OCI-LY1 (cell line): ENCODE data around the gene EVPLL.

Source experiments
- H2AFZ ChIP-seq: fragments of 200-600 bp; sonication (generic), shearing (Covaris generic); 2 replicates; pipeline ENCODE4 v1.6.0; 2014; ENCODE audit warnings: antibody characterized with exemption, mild to moderate bottlenecking, low read length
- H3F3A ChIP-seq: fragments of 200-600 bp; sonication (generic), shearing (Covaris generic); 2 replicates; pipeline ENCODE4 v1.6.0; 2014; ENCODE audit warnings: mild to moderate bottlenecking, antibody characterized with exemption, low read length, moderate library complexity; ENCODE audit not compliant: insufficient read depth
- H3K27ac ChIP-seq: fragments of 200-600 bp; sonication (generic); 2 replicates; pipeline ENCODE4 v1.5.1; 2014; ENCODE audit warnings: low read length, mixed run types, mild to moderate bottlenecking, low read depth; ENCODE audit not compliant: poor library complexity, severe bottlenecking
- H3K27me3 ChIP-seq: fragments of 200-600 bp; sonication (generic); 2 replicates; pipeline ENCODE4 v1.6.0; 2014; ENCODE audit warnings: antibody characterized with exemption, mild to moderate bottlenecking, low read length, moderate library complexity; ENCODE audit not compliant: insufficient read depth
- H3K36me3 ChIP-seq: fragments of 200-600 bp; sonication (generic); 2 replicates; pipeline ENCODE4 v1.6.1; 2014; ENCODE audit warnings: mild to moderate bottlenecking, antibody characterized with exemption, low read length, moderate library complexity, mixed read lengths; ENCODE audit not compliant: insufficient read depth
- H3K4me1 ChIP-seq: fragments of 200-600 bp; sonication (generic); 2 replicates; pipeline ENCODE4 v1.5.1; 2014; ENCODE audit warnings: mild to moderate bottlenecking, low read length, moderate library complexity; ENCODE audit not compliant: insufficient read depth, severe bottlenecking
- H3K4me2 ChIP-seq: fragments of 200-600 bp; sonication (generic), shearing (Covaris generic); 2 replicates; pipeline ENCODE4 v1.6.1; 2014; ENCODE audit warnings: low read length
- H3K4me3 ChIP-seq: fragments of 200-600 bp; sonication (generic); 2 replicates; pipeline ENCODE4 v1.5.1; 2014; ENCODE audit warnings: low read length, low read depth, mild to moderate bottlenecking, mixed read lengths; ENCODE audit not compliant: poor library complexity, severe bottlenecking
- H3K79me2 ChIP-seq: fragments of 200-600 bp; shearing (Covaris generic); 2 replicates; pipeline ENCODE4 v1.6.1; 2016; ENCODE audit warnings: mixed run types, low read length, mixed read lengths; ENCODE audit not compliant: insufficient read depth
- H3K9ac ChIP-seq: fragments of 200-600 bp; sonication (generic), shearing (Covaris generic); 2 replicates; pipeline ENCODE4 v1.6.1; 2014; ENCODE audit warnings: mild to moderate bottlenecking, low read length, mixed read lengths
- H3K9me2 ChIP-seq: fragments of 200-600 bp; sonication (generic), shearing (Covaris generic); 2 replicates; pipeline ENCODE4 v1.6.1; 2014; ENCODE audit warnings: low read depth, mild to moderate bottlenecking, low read length, mixed read lengths
- H3K9me3 ChIP-seq: fragments of 200-600 bp; shearing (Covaris generic); 2 replicates; pipeline ENCODE4 v1.6.1; 2014; ENCODE audit warnings: low read length, mixed read lengths
- H4K20me1 ChIP-seq: fragments of 200-600 bp; sonication (generic), shearing (Covaris generic); 2 replicates; pipeline ENCODE4 v1.6.0; 2016; ENCODE audit warnings: mild to moderate bottlenecking, low read length; ENCODE audit not compliant: insufficient read depth
- CTCF ChIP-seq: fragments of 200-600 bp; sonication (generic), shearing (Covaris generic); IDR thresholded peaks from 2 replicates; pipeline ENCODE4 v1.5.1; 2017; ENCODE audit warnings: mild to moderate bottlenecking, antibody characterized with exemption, low read length, moderate library complexity, mixed read lengths
- EZH2 ChIP-seq: fragments of 200-600 bp; sonication (generic), shearing (Covaris generic); IDR thresholded peaks from 2 replicates; pipeline ENCODE4 v1.8.0; 2017; ENCODE audit warnings: borderline replicate concordance, mixed run types, mild to moderate bottlenecking, antibody characterized with exemption, low read length, moderate library complexity, mixed read lengths

The EVPLL gene

GRCh38 chr17:18361837-18362697 lies 15.5 kb upstream of the EVPLL start:
- no peak overlapping the region for H2AFZ ChIP-seq
- H3K9me2 ChIP-seq: no peaks in the 10 kb centered on the region
- TF ChIP-seq CTCF: no peak
- no peak for TF ChIP-seq EZH2
- peak overlapping the region; percentile 31 for H3K27ac ChIP-seq
- H3K9ac ChIP-seq: peak overlapping the region; percentile 80
- no peaks in the 10 kb centered on the region for H3K27me3 ChIP-seq
- H3K4me1 ChIP-seq: peaks cover 11% of the 10 kb centered on the region
- H3K4me2 ChIP-seq: peak overlapping the region; percentile 97
- H3K9me3 ChIP-seq: no peaks in the 10 kb centered on the region
- no peaks in the 10 kb centered on the region for H3F3A ChIP-seq
- no peaks in the 10 kb centered on the region for H4K20me1 ChIP-seq
- peaks cover 26% of the 10 kb centered on the region; the same call in 1 of the 2 replicates for H3K36me3 ChIP-seq
- H3K4me3 ChIP-seq: peak overlapping the region; percentile 71
- H3K79me2 ChIP-seq: peaks cover 16% of the 10 kb centered on the region

- H3K36me3 ChIP-seq: peaks cover 20% of the 10 kb centered on the region; the same call in 1 of the 2 replicates
Measured at GRCh38 chr17:18362698-18363100, 14.9 kb upstream of the EVPLL start.

More at GRCh38 chr17:18362698-18363100, 14.9 kb upstream of the EVPLL start:
- no peak overlapping the region for H2AFZ ChIP-seq
- peaks cover 16% of the 10 kb centered on the region for H3K79me2 ChIP-seq
- H3K9me2 ChIP-seq: no peaks in the 10 kb centered on the region
- H3K9ac ChIP-seq: peak overlapping the region; percentile 80
- TF ChIP-seq CTCF (no peak), EZH2 (no peak)
- H3K27me3 ChIP-seq: no peaks in the 10 kb centered on the region
- no peaks in the 10 kb centered on the region for H4K20me1 ChIP-seq
- peak overlapping the region; percentile 71 for H3K4me3 ChIP-seq
- peak overlapping the region; percentile 31 for H3K27ac ChIP-seq
- no peaks in the 10 kb centered on the region for H3F3A ChIP-seq
- no peaks in the 10 kb centered on the region for H3K9me3 ChIP-seq
- peak overlapping the region; percentile 97 for H3K4me2 ChIP-seq
- H3K4me1 ChIP-seq: peaks cover 11% of the 10 kb centered on the region
